IMR-90 (cell line): ENCODE data around the gene VAV1.

Source experiments
- BHLHE40 ChIP-seq: fragments of 150-350 bp; IDR thresholded peaks from 2 replicates; pipeline ENCODE4 v1.6.1; 2016; ENCODE audit warnings: mild to moderate bottlenecking, low read depth, low read length
- CHD1 ChIP-seq: IDR thresholded peaks from 2 replicates; pipeline ENCODE4 v1.6.1; 2012; ENCODE audit warnings: low read depth, low read length, improper control_type of control experiment
- ELK1 ChIP-seq: fragments of 150-350 bp; IDR thresholded peaks from 2 replicates; pipeline ENCODE4 v1.6.1; 2016; ENCODE audit warnings: low read depth, mild to moderate bottlenecking, low read length, moderate library complexity, borderline replicate concordance
- FOS ChIP-seq: fragments of 150-350 bp; IDR thresholded peaks from 2 replicates; pipeline ENCODE4 v1.6.1; 2016; ENCODE audit warnings: low read depth, low read length
- MAFK ChIP-seq: IDR thresholded peaks from 2 replicates; pipeline ENCODE4 v1.6.1; 2012; ENCODE audit warnings: low read depth, low read length, improper control_type of control experiment
- MAZ ChIP-seq: IDR thresholded peaks from 2 replicates; pipeline ENCODE4 v1.6.1; 2012; ENCODE audit warnings: low read depth, mild to moderate bottlenecking, low read length, improper control_type of control experiment, moderate library complexity, borderline replicate concordance
- POLR2A ChIP-seq: IDR thresholded peaks from 2 replicates; pipeline ENCODE4 v1.6.1; 2012; ENCODE audit warnings: mild to moderate bottlenecking, low read depth, low read length
- RAD21 ChIP-seq: IDR thresholded peaks from 2 replicates; pipeline ENCODE4 v1.6.1; 2012; ENCODE audit warnings: low read length, improper control_type of control experiment
- RCOR1 ChIP-seq: IDR thresholded peaks from 2 replicates; pipeline ENCODE4 v1.6.1; 2012; ENCODE audit warnings: mild to moderate bottlenecking, low read length, improper control_type of control experiment; ENCODE audit not compliant: insufficient replicate concordance
- RFX5 ChIP-seq: IDR thresholded peaks from 2 replicates; pipeline ENCODE4 v1.8.0; 2012; ENCODE audit warnings: low read depth, mild to moderate bottlenecking, low read length, moderate library complexity
- SMC3 ChIP-seq: fragments of 150-350 bp; IDR thresholded peaks from 2 replicates; pipeline ENCODE4 v1.6.1; 2016; ENCODE audit warnings: low read depth, mild to moderate bottlenecking, antibody characterized with exemption, low read length, moderate library complexity
- TF ChIP-seq, protein P1 (sequence below): conservative IDR thresholded peaks from 2 replicates; pipeline ENCODE4 v1.5.1; 2012; ENCODE audit warnings: mild to moderate bottlenecking, low read depth, low read length, improper control_type of control experiment
- TF ChIP-seq, protein P2 (sequence below): fragments of 150-350 bp; IDR thresholded peaks from 2 replicates; pipeline ENCODE4 v1.6.1; 2017; ENCODE audit warnings: mild to moderate bottlenecking, antibody characterized with exemption, low read length, low read depth

GRCh38 chr19:6828306-6828697, 55.8 kb downstream of the VAV1 start:
- TF ChIP-seq, protein P1, sequence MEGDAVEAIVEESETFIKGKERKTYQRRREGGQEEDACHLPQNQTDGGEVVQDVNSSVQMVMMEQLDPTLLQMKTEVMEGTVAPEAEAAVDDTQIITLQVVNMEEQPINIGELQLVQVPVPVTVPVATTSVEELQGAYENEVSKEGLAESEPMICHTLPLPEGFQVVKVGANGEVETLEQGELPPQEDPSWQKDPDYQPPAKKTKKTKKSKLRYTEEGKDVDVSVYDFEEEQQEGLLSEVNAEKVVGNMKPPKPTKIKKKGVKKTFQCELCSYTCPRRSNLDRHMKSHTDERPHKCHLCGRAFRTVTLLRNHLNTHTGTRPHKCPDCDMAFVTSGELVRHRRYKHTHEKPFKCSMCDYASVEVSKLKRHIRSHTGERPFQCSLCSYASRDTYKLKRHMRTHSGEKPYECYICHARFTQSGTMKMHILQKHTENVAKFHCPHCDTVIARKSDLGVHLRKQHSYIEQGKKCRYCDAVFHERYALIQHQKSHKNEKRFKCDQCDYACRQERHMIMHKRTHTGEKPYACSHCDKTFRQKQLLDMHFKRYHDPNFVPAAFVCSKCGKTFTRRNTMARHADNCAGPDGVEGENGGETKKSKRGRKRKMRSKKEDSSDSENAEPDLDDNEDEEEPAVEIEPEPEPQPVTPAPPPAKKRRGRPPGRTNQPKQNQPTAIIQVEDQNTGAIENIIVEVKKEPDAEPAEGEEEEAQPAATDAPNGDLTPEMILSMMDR, result no peak
- TF ChIP-seq POLR2A (no peak), RFX5 (no peak), FOS (no peak), RCOR1 (no peak), RAD21 (no peak), MAZ (no peak), ELK1 (no peak), MAFK (no peak), SMC3 (no peak), BHLHE40 (no peak), CHD1 (no peak)
- TF ChIP-seq, protein P2, sequence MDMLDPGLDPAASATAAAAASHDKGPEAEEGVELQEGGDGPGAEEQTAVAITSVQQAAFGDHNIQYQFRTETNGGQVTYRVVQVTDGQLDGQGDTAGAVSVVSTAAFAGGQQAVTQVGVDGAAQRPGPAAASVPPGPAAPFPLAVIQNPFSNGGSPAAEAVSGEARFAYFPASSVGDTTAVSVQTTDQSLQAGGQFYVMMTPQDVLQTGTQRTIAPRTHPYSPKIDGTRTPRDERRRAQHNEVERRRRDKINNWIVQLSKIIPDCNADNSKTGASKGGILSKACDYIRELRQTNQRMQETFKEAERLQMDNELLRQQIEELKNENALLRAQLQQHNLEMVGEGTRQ, result no peak
